Activated T-cell treated with anti-CD3 and anti-CD28 coated beads for 4 hours (primary cell): ENCODE data around the gene STX11.
A peak's percentile ranks its signal among the peaks of the same experiment; 100 is the strongest.
"Not testable (repeated sequence)": the region's sequence is repeated elsewhere in the genome, so short reads cannot be mapped to it uniquely, and the experiment has no call there.

Experiments
- DNase-seq: peaks from one replicate; pipeline ENCODE4 v3.0.0-alpha.2; 2020

Gene STX11

GRCh38 chr6:144149894-144150709 lies at the start of gene STX11:
STX11 (plus strand) TSS chr6:144150517; CDS start chr6:144186628, 36,111 bp downstream.
- DNase-seq, result peak; percentile 61

- no peak for DNase-seq
These were observed 47.2 kb upstream of the STX11 start for GRCh38 chr6:144103026-144103563.

GRCh38 chr6:144104488-144104887 lies 45.8 kb upstream of the STX11 start:
- DNase-seq, result no peak

- DNase-seq, result peak; percentile 33
These were observed 45.3 kb upstream of the STX11 start for GRCh38 chr6:144104898-144105487.

- DNase-seq, result no peak
These were observed 44.1 kb upstream of the STX11 start for GRCh38 chr6:144106206-144106605.

- no peak for DNase-seq
These were observed 40.1 kb upstream of the STX11 start for GRCh38 chr6:144110210-144110609.

GRCh38 chr6:144113366-144113765 lies 37.0 kb upstream of the STX11 start:
- DNase-seq, result no peak

GRCh38 chr6:144115219-144115618 lies 35.1 kb upstream of the STX11 start:
- DNase-seq, result no peak

GRCh38 chr6:144119376-144119775 lies 30.9 kb upstream of the STX11 start:
- DNase-seq, result no peak

- no peak for DNase-seq
These were observed 27.5 kb upstream of the STX11 start for GRCh38 chr6:144122861-144123260.

GRCh38 chr6:144123421-144123820 lies 26.9 kb upstream of the STX11 start:
- no peak for DNase-seq

GRCh38 chr6:144123836-144124235 lies 26.5 kb upstream of the STX11 start:
- DNase-seq, result no peak

- no peak for DNase-seq
These were observed 23.2 kb upstream of the STX11 start for GRCh38 chr6:144127097-144127496.

- DNase-seq, result no peak
These were observed 20.8 kb upstream of the STX11 start for GRCh38 chr6:144129469-144129868.

GRCh38 chr6:144131248-144131709 lies 19.0 kb upstream of the STX11 start:
- DNase-seq, result no peak

- DNase-seq, result not testable (repeated sequence)
These were observed 18.1 kb upstream of the STX11 start for GRCh38 chr6:144132167-144132690.

- DNase-seq, result no peak
These were observed 17.0 kb upstream of the STX11 start for GRCh38 chr6:144133225-144133821.

- no peak for DNase-seq
These were observed 16.1 kb upstream of the STX11 start for GRCh38 chr6:144134176-144134575.

GRCh38 chr6:144134737-144135136 lies 15.6 kb upstream of the STX11 start:
- DNase-seq, result no peak

- DNase-seq, result no peak
These were observed 11.8 kb upstream of the STX11 start for GRCh38 chr6:144138542-144138941.

GRCh38 chr6:144139817-144140216 lies 10.5 kb upstream of the STX11 start:
- DNase-seq, result no peak

GRCh38 chr6:144140867-144141266 lies 9.4 kb upstream of the STX11 start:
- no peak for DNase-seq

- DNase-seq, result no peak
These were observed 8.8 kb upstream of the STX11 start for GRCh38 chr6:144141470-144141869.
